BLaER1 treated with 17β-estradiol and CSF1 and Interleukin-3, amounts not matched to agents 10 nM and 100 nM (cell line): ENCODE data around the gene UXS1.
A peak's percentile ranks its signal among the peaks of the same experiment; 100 is the strongest.
"Not testable (repeated sequence)": the region's sequence is repeated elsewhere in the genome, so short reads cannot be mapped to it uniquely, and the experiment has no call there.

Experiments
- H3K27ac ChIP-seq, 11 experiments: shearing (Covaris generic); formaldehyde crosslinking; 2 replicates each; pipeline ENCODE4 v1.8.1; 2022
- H3K27me3 ChIP-seq, 11 experiments: shearing (Covaris generic); formaldehyde crosslinking; 2 replicates each; pipeline ENCODE4 v1.8.1; 2022
- H3K36me3 ChIP-seq, 11 experiments: shearing (Covaris generic); formaldehyde crosslinking; 2 replicates each; pipeline ENCODE4 v1.8.1; 2022
- H3K4me1 ChIP-seq, 10 experiments: shearing (Covaris generic); formaldehyde crosslinking; 2 replicates each; pipeline ENCODE4 v1.8.1; 2022
- H3K4me2 ChIP-seq, 11 experiments: shearing (Covaris generic); formaldehyde crosslinking; 2 replicates each; pipeline ENCODE4 v1.8.1; 2022
- H3K4me3 ChIP-seq, 10 experiments: shearing (Covaris generic); formaldehyde crosslinking; 2 replicates each; pipeline ENCODE4 v1.8.1; 2022
- H3K9ac ChIP-seq, 11 experiments: shearing (Covaris generic); formaldehyde crosslinking; 2 replicates each; pipeline ENCODE4 v1.8.1; 2022
- H3K9me3 ChIP-seq, 11 experiments: shearing (Covaris generic); formaldehyde crosslinking; replicated peaks in 1 of 11; 2 replicates each; pipeline ENCODE4 v1.8.1; 2022
- H4K20me1 ChIP-seq, 11 experiments: shearing (Covaris generic); formaldehyde crosslinking; 2 replicates each; pipeline ENCODE4 v1.8.1; 2022
- Cebpa-rat ChIP-seq, 11 experiments: shearing (Covaris generic); IDR thresholded peaks; 2 replicates each; pipeline ENCODE4 v1.8.1; 2022

UXS1 gene

GRCh38 chr2:106208399-106208798 is 14.3 kb upstream of the UXS1 start:
- H3K4me2 ChIP-seq, result no peak overlapping the region
- H3K27me3 ChIP-seq, result no peaks in the 10 kb centered on the region
- H3K27ac ChIP-seq, result no peak overlapping the region
- no peaks in the 10 kb centered on the region for H4K20me1 ChIP-seq
- no peak for TF ChIP-seq Cebpa-rat (IDR thresholded peaks at IDR 0.05)
- H3K4me1 ChIP-seq, result no peaks in the 10 kb centered on the region
- no peaks in the 10 kb centered on the region for H3K36me3 ChIP-seq
- peaks cover 9 to 34% (median 20%) of the 10 kb centered on the region in 11 experiments; a peak in 18 of 22 replicates for H3K9me3 ChIP-seq
- H3K9ac ChIP-seq, result no peak overlapping the region
- H3K4me3 ChIP-seq, result no peak overlapping the region

- H3K27ac ChIP-seq, result no peak overlapping the region
- TF ChIP-seq Cebpa-rat (IDR thresholded peaks at IDR 0.05), result no peak
- H3K27me3 ChIP-seq, result no peaks in the 10 kb centered on the region
- no peaks in the 10 kb centered on the region for H3K36me3 ChIP-seq
- no peak overlapping the region for H3K4me3 ChIP-seq
- no peaks in the 10 kb centered on the region for H4K20me1 ChIP-seq
- H3K9me3 ChIP-seq, result peaks cover 9 to 34% (median 20%) of the 10 kb centered on the region in 11 experiments; a peak in 18 of 22 replicates
- H3K9ac ChIP-seq, result no peak overlapping the region
- no peak overlapping the region for H3K4me2 ChIP-seq
- no peaks in the 10 kb centered on the region for H3K4me1 ChIP-seq
Measured at GRCh38 chr2:106207246-106207645, 13.1 kb upstream of the UXS1 start.

GRCh38 chr2:106205488-106205887 is 11.4 kb upstream of the UXS1 start:
- H4K20me1 ChIP-seq, result no peaks in the 10 kb centered on the region
- no peak for TF ChIP-seq Cebpa-rat (IDR thresholded peaks at IDR 0.05)
- H3K9me3 ChIP-seq, result peaks cover 9 to 34% (median 20%) of the 10 kb centered on the region in 11 experiments; a peak in 18 of 22 replicates
- H3K4me3 ChIP-seq, result no peak overlapping the region
- no peak overlapping the region for H3K9ac ChIP-seq
- H3K4me1 ChIP-seq, result no peaks in the 10 kb centered on the region
- H3K4me2 ChIP-seq, result no peak overlapping the region
- no peaks in the 10 kb centered on the region for H3K36me3 ChIP-seq
- H3K27ac ChIP-seq, result no peak overlapping the region
- no peaks in the 10 kb centered on the region for H3K27me3 ChIP-seq

GRCh38 chr2:106204551-106204950 is 10.4 kb upstream of the UXS1 start:
- not testable (repeated sequence) for H3K4me2 ChIP-seq, H3K4me3 ChIP-seq, H3K9ac ChIP-seq, H3K4me1 ChIP-seq, H3K27ac ChIP-seq, H3K36me3 ChIP-seq, H4K20me1 ChIP-seq, H3K27me3 ChIP-seq
- H3K9me3 ChIP-seq, result peaks cover 9 to 34% (median 20%) of the 10 kb centered on the region in 11 experiments; a peak in 18 of 22 replicates

- no peak overlapping the region; a peak in 1 of 22 replicates for H3K4me2 ChIP-seq
- peaks cover 0 to 7% (median 5%) of the 10 kb centered on the region in 11 experiments; a peak in 13 of 22 replicates for H3K9me3 ChIP-seq
- H3K4me3 ChIP-seq, result no peak overlapping the region
- no peaks in the 10 kb centered on the region for H3K27me3 ChIP-seq
- no peaks in the 10 kb centered on the region for H3K36me3 ChIP-seq
- peaks cover 8 to 24% (median 12%) of the 10 kb centered on the region in 10 experiments for H3K4me1 ChIP-seq
- no peak for TF ChIP-seq Cebpa-rat (IDR thresholded peaks at IDR 0.05)
- H3K27ac ChIP-seq, result no peak overlapping the region
- H4K20me1 ChIP-seq, result no peaks in the 10 kb centered on the region
- H3K9ac ChIP-seq, result no peak overlapping the region
Measured at GRCh38 chr2:106201661-106202060, 7.6 kb upstream of the UXS1 start.

- Histone ChIP-seq H3K4me2 (peak overlapping the region; percentile 18 to 83 (median 71)), H3K27ac (peak overlapping the region in 6 of 11 experiments; percentile 17 to 57 (median 44); a peak in 9 of 22 replicates), H3K36me3 (no peaks in the 10 kb centered on the region), H3K9ac (no peak overlapping the region; a peak in 1 of 22 replicates), H3K9me3 (peaks cover 0 to 4% (median 0%) of the 10 kb centered on the region in 11 experiments; a peak in 1 of 22 replicates), H3K4me3 (no peak overlapping the region), H3K27me3 (no peaks in the 10 kb centered on the region), H4K20me1 (peaks cover 0 to 11% (median 4%) of the 10 kb centered on the region in 11 experiments; a peak in 7 of 22 replicates), H3K4me1 (peaks cover 16 to 42% (median 24%) of the 10 kb centered on the region in 10 experiments)
- peak in 3 of 11 experiments; percentile 24 to 81 (median 55); a peak in 3 of 22 replicates for TF ChIP-seq Cebpa-rat (IDR thresholded peaks at IDR 0.05)
Measured at GRCh38 chr2:106197878-106198277, 3.8 kb upstream of the UXS1 start.

- H3K4me2 ChIP-seq, result peak overlapping the region in 7 of 11 experiments; percentile 16 to 84 (median 78); a peak in 10 of 22 replicates
- no peaks in the 10 kb centered on the region for H3K27me3 ChIP-seq
- H3K9me3 ChIP-seq, result peaks cover 0 to 4% (median 0%) of the 10 kb centered on the region in 11 experiments; a peak in 1 of 22 replicates
- H3K36me3 ChIP-seq, result peaks cover 0 to 10% (median 0%) of the 10 kb centered on the region in 11 experiments; a peak in 5 of 22 replicates
- no peak for TF ChIP-seq Cebpa-rat (IDR thresholded peaks at IDR 0.05)
- peaks cover 35 to 61% (median 42%) of the 10 kb centered on the region in 10 experiments for H3K4me1 ChIP-seq
- peaks cover 0 to 30% (median 21%) of the 10 kb centered on the region in 11 experiments; a peak in 11 of 22 replicates for H4K20me1 ChIP-seq
- no peak overlapping the region; a peak in 1 of 22 replicates for H3K27ac ChIP-seq
- H3K9ac ChIP-seq, result no peak overlapping the region
- no peak overlapping the region for H3K4me3 ChIP-seq
Measured at GRCh38 chr2:106195981-106196380, 1.9 kb upstream of the UXS1 start.

GRCh38 chr2:106195456-106195855 is 1.4 kb upstream of the UXS1 start:
- Histone ChIP-seq H3K4me1 (peaks cover 40 to 67% (median 48%) of the 10 kb centered on the region in 10 experiments), H3K36me3 (peaks cover 0 to 11% (median 0%) of the 10 kb centered on the region in 11 experiments; a peak in 5 of 22 replicates), H3K9me3 (peaks cover 0 to 4% (median 0%) of the 10 kb centered on the region in 11 experiments; a peak in 1 of 22 replicates), H3K27me3 (no peaks in the 10 kb centered on the region), H3K4me3 (peak overlapping the region in 4 of 10 experiments; percentile 93 to 99 (median 96); a peak in 5 of 20 replicates), H3K4me2 (peak overlapping the region; percentile 62 to 86 (median 82)), H3K9ac (peak overlapping the region in 5 of 11 experiments; percentile 81 to 98 (median 95); a peak in 4 of 22 replicates), H3K27ac (peak overlapping the region in 3 of 11 experiments; percentile 74 to 77 (median 77); a peak in 4 of 22 replicates), H4K20me1 (peaks cover 0 to 35% (median 26%) of the 10 kb centered on the region in 11 experiments; a peak in 12 of 22 replicates)
- no peak for TF ChIP-seq Cebpa-rat (IDR thresholded peaks at IDR 0.05)

- peaks cover 0 to 52% (median 36%) of the 10 kb centered on the region in 11 experiments; a peak in 14 of 22 replicates for H4K20me1 ChIP-seq
- H3K4me2 ChIP-seq, result peak overlapping the region; percentile 80 to 94 (median 88)
- peaks cover 58 to 78% (median 65%) of the 10 kb centered on the region in 10 experiments for H3K4me1 ChIP-seq
- H3K9me3 ChIP-seq, result peaks cover 0 to 4% (median 0%) of the 10 kb centered on the region in 11 experiments; a peak in 1 of 22 replicates
- H3K27me3 ChIP-seq, result no peaks in the 10 kb centered on the region
- H3K36me3 ChIP-seq, result peaks cover 0 to 22% (median 1%) of the 10 kb centered on the region in 11 experiments; a peak in 8 of 22 replicates
- H3K9ac ChIP-seq, result peak overlapping the region; percentile 83 to 99 (median 95)
- peak overlapping the region; percentile 49 to 98 (median 94); a peak in 21 of 22 replicates for H3K27ac ChIP-seq
- TF ChIP-seq Cebpa-rat (IDR thresholded peaks at IDR 0.05), result no peak
- peak overlapping the region; percentile 81 to 99 (median 98) for H3K4me3 ChIP-seq
Measured at GRCh38 chr2:106193690-106193976, 468 bp downstream of the UXS1 start.
